HG02852 (cell line): Measurements from ENCODE around the gene LRRC74A.

Source experiments
- ATAC-seq: cut with Tn5 transposase; IDR thresholded peaks from one replicate; pipeline ENCODE4 v1.9.1; 2021; ENCODE audit warnings: mild to moderate bottlenecking, moderate library complexity; ENCODE audit not compliant: unreplicated experiment

The LRRC74A gene

GRCh38 chr14:76808990-76809389 lies 17.2 kb upstream of the LRRC74A start:
- ATAC-seq: no peak

- no peak for ATAC-seq
Observed at GRCh38 chr14:76810525-76810924, 15.7 kb upstream of the LRRC74A start.

- no peak for ATAC-seq
Observed at GRCh38 chr14:76810953-76811400, 15.2 kb upstream of the LRRC74A start.

GRCh38 chr14:76811561-76811960 lies 14.6 kb upstream of the LRRC74A start:
- no peak for ATAC-seq

- no peak for ATAC-seq
Observed at GRCh38 chr14:76812093-76812421, 14.2 kb upstream of the LRRC74A start.

- peak; percentile 84 for ATAC-seq
Observed at GRCh38 chr14:76812422-76813383, 13.5 kb upstream of the LRRC74A start, which contains the start of gene ANGEL1. Gene ANGEL1 (minus strand): TSS chr14:76812882. CDS start chr14:76812827, 55 bp downstream.

GRCh38 chr14:76814726-76815645 lies 11.2 kb upstream of the LRRC74A start:
- ATAC-seq: no peak

GRCh38 chr14:76820700-76821099 lies 5.5 kb upstream of the LRRC74A start:
- ATAC-seq: no peak

GRCh38 chr14:76827696-76828296 lies 1.6 kb downstream of the LRRC74A start:
- ATAC-seq: no peak

- ATAC-seq: no peak
Observed at GRCh38 chr14:76828339-76829012, 2.3 kb downstream of the LRRC74A start.

- ATAC-seq: no peak
Observed at GRCh38 chr14:76829013-76829365, 2.8 kb downstream of the LRRC74A start.

GRCh38 chr14:76829650-76830421 lies 3.6 kb downstream of the LRRC74A start:
- ATAC-seq: no peak

GRCh38 chr14:76830556-76830955 lies 4.3 kb downstream of the LRRC74A start:
- no peak for ATAC-seq

GRCh38 chr14:76832503-76832988 lies 6.3 kb downstream of the LRRC74A start:
- no peak for ATAC-seq

- ATAC-seq: no peak
Observed at GRCh38 chr14:76833011-76833410, 6.8 kb downstream of the LRRC74A start.

- no peak for ATAC-seq
Observed at GRCh38 chr14:76834241-76834661, 8.0 kb downstream of the LRRC74A start.

- no peak for ATAC-seq
Observed at GRCh38 chr14:76836029-76836630, 9.9 kb downstream of the LRRC74A start.

- no peak for ATAC-seq
Observed at GRCh38 chr14:76837524-76837923, 11.3 kb downstream of the LRRC74A start.

GRCh38 chr14:76842414-76842813 lies 16.2 kb downstream of the LRRC74A start:
- no peak for ATAC-seq
